Right lung (tissue), 5 donors: ENCODE results near the gene NATD1. TPM values are rescaled to one million over a fixed set of nuclear protein-coding genes. Genes with fewer than 3 reads are reported as not detected.

ENCODE experiments used
- DNase-seq, 2 donors: peaks; one replicate each; pipeline ENCODE4 v3.0.0-alpha.2; 2013
- polyA plus RNA-seq, 5 donors: library from polyadenylated mRNA; unstranded; fragments of 120-200 nt; gene quantifications; one replicate each; pipeline versions ENCODE4 v1.2.1 to v1.2.3, GENCODE V29; 2013; ENCODE audit warnings: inconsistent platforms in 1 of 5, low replicate concordance in 1 of 5; ENCODE audit not compliant: insufficient read length in 5 of 5, insufficient read depth in 1 of 5

NATD1 gene
- polyA plus RNA-seq, 5 donors, result 7.4 to 9.3 (median 8.8) TPM

DNA sequence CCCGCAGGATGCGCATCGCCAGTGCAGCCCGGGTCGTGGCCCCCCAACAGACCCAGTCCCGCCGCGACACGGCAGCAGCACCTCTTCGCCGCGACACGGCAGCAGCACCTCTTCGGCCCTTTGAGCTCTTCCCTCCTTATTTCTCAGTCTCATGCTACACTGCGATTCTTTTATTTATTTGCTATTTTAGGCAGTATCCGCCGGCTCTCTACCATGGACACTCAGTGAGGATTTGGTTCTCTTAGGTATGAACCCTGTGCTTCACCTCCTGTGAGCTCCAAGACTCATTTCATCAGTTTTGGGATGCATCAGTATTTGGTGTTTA, 23.0 kb upstream of the NATD1 start:
- DNase-seq, result no peak

DNA sequence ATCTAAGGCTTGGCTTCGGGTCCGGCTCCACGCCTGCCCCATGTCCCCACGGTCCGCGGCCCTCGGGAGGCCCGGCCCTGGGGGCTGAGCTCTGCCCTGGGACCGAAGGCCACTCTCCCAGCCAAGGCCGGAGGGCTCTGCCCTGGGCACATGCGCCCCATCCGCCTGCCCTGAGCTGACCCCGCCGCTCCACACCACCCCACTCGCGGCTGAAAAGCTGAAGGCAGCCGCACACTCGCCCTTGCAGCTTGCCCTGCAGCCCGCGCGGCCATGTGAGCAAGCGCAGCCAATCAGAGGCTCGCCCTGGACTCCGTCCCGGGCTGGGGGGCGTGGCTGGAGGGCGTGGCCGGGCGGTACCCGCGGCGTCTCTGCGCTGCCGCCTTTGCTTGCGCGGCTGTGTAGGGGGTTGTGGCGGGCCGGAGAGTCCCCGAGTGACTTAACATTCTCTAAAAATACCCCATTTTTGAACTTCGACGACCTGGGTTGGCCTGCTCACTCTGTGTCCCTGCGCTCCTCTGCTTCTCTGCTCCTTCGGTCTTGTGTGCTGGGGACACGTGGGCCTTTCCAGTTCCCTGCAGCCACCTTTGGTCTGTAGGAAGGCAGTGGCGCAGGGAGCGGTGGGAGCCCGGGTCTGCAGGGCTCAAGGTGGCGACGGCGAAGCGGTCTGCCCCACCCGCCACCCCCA, 22.5 kb upstream of the NATD1 start:
- peak; percentile 81 to 83 for DNase-seq

DNA sequence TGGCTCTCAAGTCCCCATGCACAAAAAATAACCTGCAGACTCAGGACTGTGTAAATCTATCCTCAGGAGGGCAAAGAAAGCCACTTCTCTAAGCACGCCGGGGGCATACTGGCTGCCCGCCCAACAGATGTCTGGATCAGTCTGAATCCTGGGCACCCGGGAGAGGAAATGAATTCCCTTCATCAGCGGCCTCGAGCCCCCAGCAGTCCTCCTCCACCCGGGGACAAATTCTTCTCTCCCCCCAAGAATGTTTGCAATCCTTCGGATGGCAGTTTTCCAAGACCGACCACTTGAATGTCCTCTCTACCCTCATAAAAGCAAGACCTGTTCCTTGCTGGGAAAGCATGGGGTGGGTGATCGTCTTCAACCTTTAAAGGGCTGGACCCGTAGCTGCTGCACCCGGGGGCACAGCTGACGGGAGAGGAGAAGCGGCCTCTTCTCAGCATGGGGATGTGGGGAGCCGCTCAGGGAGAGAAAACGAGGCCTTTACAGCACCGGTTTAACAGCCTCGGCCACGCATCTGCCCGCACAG, 21.9 kb upstream of the NATD1 start:
- no peak for DNase-seq

DNA sequence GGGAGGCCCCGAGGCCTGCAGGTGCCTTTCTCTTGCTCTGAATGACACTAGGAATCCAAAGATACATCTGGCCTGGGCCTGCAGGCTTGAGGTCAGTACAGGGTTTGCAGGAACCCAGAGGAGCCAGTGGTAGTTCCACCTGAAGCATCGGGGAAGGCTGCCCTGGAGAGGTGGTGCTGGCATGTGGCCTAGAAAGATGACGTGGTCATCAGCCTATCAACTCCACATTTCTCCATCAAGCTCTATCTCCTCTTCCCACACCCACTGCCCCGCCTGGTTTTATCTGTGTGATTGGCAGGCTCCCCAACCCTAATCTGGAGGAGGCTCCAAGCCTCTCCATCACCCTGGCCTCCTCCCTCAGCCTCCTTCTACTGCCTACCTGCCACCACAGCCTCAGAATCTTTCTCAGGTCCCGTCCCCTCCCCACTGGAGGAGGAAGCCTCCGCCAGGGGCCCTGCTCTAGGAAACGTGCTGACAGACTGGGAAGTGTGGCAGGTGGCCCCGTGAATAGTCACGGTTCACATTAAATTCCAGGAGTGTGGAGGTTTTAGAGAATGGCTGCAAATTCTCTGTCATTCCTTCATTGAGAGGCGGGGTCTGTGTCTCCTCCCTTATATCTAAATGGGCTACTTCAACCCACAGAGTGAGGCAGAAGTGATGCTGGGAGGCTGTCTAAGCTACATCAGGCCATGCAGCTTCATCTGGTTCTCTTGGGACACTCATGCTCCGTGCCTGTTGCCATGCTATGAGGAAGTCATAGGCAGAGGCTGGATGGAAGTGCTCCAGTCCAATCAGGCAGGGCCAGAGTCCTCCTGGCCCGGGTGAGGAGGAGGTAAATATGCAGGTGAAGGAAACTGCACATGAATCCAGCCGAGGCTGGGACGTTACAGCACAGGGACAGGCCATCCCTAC, 19.9 kb upstream of the NATD1 start:
- DNase-seq, result no peak

DNA sequence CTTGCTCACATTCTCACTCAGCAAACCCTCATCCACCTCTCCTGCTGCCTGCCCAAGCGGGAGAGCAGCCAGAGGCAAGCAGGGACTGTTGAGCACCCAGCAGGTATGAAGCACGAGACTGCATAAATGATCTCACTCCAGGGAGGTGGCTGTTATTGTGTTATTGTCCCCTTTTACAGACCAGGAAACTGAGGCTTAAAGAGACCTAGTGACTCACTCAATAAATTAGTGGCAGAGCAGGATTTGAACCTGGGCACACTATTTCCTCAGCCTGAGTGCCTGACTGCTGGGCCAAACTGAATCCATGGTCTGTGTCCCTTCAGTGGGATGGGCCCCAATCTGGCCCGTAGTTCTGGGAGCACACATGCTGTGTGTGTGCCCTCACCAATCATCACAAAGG, 19.0 kb upstream of the NATD1 start:
- DNase-seq, result no peak

DNA sequence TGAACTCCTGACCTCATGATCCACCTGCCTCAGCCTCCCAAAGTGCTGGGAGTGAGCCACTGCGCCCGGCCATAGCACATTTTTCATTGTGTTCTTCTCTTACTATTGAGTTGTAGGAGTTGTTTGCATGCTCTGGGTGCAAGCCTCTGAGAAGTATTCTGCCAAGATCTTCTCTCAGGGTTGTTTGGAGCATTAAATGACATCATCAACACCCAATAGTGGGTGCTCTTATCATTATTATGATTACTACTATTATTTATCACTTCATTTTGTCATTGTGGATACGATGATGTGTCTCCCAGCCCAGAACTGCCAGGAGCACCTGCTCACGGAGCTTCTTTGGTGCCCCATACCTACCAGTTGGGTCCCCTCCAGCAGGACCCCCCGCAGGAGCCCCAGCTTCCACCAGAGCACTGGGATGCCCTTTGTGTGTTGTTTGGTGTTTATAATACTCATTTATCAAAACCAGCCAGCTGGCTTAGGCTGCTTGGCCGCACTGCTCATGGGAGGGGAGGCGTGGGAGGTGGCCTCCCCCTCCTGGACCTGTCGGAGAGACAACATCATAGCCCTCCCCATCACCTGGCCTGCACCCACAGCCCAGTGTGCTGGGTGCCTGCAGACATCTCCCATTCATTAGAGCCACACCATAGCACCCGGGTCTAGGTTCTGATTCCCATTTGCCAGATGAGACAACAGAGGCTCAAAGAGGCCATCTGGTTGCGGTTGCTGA, 18.4 kb upstream of the NATD1 start:
- DNase-seq, result no peak

DNA sequence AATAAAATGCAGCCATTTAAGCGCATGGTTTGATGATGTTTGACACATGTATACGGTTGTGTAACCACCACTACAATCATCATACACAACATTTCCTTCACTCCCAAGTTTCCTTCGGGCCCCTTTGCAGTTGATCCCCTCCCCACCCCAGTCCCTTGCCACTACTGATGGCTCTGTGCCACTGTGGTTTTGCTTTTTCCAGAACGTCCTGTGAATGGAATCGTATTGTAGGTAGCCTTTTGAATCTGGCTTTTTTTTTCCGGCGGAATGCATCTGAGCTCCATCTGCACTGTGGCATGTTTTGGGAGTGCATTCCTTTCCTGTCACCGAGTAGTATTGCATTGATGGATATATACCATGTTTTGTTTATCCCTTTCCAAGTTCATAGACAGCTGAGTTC, 16.2 kb upstream of the NATD1 start:
- no peak for DNase-seq

DNA sequence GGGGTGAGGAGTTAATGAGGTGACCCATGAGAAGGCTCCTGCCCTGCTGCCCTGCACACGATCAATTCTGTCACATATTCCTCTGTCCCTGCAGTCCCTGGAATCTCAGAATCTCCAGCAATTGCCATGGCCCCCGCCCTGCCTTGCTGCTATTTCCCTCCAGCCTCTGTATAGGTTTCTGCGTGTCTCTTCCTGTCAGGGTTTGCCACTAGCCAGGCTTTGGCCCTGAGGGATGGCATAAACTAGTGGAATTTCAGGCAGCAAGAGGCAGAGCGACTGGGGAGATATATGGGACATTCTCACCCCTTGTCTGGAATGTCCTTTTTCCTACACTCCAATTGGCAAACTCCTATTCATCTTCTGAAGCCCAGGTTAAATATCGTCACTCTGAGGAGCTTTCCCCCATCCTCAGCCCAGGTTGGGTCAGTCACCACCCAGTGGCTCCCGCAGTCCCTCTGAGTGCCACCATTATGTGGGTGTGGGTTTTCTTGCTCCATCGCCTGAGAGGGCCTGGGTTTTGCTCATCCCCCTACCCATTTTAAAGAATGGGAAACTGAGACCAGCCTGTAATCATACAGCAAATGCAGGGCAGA, 15.5 kb upstream of the NATD1 start:
- DNase-seq, result no peak

DNA sequence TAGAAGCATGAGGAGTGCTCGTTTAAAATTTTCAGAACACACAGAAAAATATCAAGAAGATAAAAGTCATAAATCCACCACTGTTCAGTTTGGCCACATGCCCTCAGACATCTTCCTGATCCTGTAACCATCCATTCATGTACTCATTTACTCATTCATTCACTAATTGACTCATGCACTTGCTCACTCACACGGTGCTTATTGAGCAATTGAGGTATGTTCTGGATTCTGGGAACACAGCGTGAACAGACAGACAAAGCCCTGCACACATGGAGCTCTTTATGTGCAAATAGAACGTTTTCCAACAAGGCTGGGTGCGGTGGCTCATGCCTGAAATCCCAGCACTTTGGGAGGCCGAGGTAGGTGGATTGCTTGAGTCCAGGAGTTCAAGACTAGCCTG, 10.2 kb upstream of the NATD1 start:
- DNase-seq, result no peak

DNA sequence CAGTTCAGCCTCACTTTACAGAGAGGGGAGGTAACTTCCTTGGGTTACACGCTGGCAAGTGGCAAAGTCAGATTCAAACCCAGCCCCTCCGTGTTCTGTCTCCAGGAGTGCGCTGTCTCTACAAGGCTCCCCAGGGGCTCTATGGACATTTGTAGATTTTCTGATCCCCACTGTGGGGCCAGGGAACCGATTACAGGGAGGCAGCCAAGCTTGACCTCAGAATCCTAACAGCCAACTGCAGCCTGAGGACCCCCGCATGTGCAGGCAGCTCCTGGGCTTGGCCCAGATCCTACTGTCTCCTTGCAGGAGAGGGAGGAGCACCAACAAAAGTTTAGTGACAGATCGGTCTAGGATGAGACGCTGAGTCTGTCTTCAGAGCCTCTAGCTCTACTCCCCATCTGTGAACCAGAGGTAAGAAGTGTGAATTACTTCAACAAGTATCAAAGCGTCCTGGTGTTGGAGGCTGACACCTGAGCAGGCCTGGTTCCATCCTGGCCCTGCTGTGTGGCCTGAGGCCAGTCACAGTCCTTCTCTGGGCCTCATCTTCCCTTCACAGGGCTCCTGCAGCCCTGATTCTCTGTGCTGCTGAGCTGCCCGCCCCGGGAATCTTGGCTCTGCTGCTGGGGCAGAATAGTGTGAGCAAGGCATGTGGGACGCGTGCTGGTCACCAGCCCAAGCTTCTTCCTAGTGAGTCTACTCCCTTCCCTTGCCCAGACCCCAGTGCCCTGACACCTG, 9.2 kb upstream of the NATD1 start:
- no peak for DNase-seq

DNA sequence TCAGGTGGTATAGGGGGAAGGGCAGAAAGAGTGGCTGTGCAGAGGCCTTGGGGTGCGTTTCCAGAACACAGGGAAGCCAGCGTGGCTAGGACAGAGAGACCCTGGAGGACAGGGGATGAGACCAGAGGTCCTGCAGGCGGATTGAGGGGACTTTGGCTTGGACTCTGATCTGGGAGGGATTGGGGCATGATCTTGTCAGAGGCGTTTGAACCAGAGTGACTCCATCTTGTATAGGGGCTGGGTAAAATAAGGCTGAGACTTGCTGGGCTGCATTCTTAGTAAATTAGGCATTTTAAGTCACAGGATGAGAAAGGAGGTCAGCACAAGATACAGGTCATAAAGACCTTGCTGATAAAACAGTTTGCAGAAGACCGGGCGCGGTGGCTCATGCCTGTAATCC, 5.4 kb upstream of the NATD1 start:
- DNase-seq, result no peak

DNA sequence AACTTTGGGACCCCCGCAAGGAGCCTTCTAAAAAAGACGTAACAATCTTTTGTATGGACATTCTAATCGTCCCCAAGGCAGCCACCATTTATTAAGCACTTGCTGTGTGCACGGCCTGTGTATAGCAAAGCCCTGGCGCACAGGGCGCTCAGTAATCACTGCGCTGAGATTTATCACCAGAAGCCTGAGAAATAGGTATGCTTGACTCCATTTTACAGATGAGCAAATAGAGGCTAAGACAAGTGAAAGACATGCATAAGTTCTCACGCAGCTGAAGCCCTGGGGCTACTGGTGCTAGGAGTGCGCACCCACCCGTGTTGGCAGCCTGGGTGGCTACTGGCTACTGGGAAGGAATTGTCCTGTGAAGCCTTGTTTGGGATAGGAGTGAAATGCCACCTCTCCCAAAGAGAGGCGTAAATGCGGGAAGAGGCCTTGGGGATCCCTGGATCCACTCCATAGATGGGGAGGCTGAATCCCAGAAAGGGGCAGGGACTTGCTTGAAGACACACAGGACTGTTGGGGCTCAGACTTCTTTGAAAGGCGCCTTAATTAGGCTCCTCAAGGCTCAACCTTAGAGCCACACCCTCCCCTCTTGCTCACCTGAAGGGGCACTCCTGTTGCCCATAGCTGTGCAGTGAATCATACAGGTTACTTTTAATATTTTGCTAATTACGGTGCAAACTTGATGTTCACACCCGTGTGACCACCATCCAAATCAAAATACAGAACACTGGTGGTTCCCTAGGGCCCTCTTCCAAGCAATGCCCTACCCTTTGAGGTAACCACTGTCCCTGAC, 634 bp upstream of the NATD1 start:
- no peak for DNase-seq

DNA sequence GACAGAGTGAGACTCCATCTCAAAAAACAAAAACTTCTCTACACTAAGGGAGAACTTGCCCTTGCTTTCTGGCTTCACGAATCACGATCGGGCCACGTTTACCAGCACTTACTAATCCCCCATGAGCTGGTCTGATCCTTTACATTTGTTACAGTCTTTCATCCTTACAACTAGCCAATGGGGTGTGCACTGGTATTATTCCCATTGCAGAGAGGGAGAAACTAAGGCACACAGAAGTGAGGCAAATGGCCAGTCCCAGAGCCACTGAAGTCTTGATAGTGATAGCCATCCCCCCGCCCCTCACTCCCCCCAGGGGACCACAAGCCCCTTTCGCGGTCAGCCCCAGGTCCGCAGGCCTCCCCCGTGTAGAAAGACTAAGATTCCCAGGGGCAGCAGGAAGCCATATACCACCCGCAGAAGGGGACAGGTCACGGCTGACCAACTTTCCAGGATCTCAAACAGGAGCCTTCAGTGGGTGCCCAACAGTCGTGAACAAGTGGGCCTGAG, 868 bp downstream of the NATD1 start:
- no peak for DNase-seq

DNA sequence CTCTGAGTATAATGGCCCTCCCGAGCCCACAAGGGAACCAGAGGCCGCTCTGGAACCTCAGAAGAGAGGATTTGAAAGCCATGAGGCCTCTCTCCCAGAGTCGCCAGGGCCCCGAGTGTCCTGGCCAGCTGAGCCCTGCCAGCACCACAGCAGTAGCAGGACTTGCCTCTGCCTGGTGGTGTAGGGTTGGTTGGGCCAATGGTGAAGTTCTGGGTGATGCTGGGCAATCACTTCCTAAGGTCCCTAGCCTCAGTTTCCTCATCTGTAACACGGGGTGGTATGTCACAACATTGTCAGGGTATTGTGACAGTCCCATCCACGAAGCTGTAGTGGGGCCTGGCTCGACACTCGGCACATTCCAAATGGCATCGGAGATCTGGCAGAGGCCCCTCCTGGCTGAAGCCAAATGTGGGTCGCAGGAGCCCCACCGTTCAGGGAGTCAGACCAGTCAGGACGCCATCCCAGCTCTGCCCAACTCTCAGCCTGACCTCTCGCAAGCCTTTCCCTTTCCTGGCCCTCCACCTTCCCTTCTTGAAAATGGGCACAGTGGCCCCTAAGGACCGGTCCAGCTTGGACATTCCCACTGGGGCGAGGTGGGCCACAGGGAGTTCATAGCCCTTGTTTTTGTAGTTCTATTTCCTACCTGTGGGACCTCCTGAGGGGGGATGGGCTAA, 1.7 kb downstream of the NATD1 start:
- no peak for DNase-seq

DNA sequence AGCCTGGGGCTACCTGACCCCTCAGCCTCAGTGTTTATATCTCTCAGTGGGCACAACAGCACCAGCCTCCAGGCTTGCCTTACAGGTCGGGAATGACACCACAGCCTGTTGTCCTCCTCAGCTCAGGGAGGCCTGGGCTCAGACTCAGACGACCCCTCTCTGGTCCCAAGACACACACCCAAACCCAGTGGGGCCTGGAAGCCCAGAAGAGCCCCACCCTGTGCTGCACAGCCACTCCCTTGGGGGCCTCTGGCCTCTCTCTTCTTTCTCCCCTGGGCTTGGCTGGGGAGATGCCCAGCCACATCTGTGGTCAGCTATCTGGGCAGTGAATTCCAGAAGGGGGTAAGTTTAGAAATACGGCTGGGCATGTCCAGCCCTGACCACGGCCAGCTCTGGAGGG, 2.4 kb downstream of the NATD1 start:
- DNase-seq, result no peak

DNA sequence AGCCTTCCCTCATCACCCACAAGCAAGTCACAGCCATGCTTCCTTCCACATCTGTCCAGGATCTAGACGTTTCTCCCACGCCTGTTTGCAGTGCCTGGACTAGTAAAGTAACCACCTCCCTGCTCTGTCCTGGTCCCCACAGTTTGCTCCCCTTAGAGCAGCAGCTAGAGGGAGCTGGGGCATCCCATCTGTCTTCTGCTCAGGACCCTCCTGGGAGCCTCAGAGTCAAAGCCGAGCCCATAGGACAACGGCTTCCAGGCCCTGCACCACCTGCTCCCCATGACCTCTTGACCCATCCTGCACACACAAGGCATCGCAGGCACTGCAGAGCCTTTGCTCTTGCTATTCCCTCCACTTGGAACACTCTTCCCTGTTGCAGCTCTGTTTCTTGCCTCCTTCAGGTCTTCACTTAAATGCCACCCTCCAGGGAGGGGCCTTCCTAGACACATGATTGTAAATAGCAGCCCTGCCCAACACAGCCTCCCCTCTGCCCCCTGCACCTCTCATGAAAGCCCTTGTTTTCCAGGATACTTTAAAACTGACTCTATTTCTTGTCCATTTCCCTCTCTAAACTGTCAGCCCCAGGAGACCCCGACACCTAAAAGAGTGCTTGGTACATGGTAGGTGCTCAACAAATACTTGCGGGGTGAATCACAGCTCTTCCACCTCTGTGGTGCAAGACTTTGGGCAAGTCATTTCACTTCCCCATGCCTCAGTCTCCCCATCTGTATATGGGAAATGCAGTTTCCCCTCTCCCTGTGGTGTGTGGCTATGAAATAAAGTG, 3.1 kb downstream of the NATD1 start:
- no peak for DNase-seq

DNA sequence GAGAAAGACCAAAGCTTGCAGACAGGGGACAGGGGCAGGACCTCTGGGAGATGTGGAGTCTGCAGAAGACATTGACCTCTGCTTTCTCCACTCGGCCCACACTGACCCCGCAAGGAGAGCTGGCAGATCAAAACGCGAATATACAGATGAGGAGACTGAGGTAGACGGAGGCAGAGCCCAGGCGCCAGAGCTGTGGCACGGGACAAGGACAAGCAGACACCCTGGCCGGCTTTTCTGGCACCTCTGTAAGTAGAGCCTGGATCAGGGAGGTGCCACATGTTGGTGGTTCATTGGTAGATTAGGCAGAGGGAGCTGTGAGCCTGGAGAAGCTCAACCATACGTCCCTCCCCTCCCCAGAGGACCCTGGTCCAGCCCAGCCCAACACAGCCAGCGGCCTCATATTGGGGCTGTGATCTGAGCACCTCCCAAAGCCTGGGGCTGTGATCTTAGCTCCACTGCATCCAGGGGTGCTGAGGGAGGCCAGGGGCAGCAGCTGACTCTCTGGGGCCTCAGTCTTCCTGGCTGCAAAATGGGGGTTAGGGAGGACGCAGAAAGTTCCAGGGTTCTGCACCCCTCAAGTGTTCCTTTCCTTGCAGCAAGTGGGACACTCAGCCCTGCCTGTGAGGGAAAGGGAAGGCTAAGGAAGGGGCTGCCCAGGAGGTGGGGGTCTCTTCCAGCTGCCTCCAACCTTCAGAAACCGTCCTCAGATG, 4.0 kb downstream of the NATD1 start:
- no peak for DNase-seq

DNA sequence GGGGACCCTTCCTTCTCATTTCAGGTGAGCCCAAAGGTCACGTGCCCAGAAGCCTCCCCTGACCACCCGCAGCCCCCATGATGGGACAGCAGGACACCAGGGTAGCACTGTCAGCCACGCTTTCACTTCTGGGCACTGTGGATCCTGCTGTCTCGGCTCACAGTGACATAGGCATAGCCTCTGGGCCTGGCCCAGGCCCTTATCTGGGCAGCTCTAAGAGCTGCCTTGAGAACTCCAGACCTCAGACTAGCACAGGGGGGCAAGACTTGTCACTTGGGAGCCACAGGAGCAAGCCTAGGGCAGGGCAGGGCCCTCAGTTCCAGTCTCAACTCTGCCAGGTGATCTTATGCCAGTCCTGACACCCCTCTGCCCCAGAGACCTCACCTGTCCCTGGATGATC, 4.7 kb downstream of the NATD1 start:
- no peak for DNase-seq
